Measurements from ENCODE around the gene PRSS38. TPM values are rescaled to one million over a fixed set of nuclear protein-coding genes. Genes with fewer than 3 reads are reported as not detected.
"Not testable (repeated sequence)": the region's sequence is repeated elsewhere in the genome, so short reads cannot be mapped to it uniquely, and the experiment has no call there.

PRSS38 gene
- total RNA-seq, 1 experiment from 2014 or later = not detected

- H3K4me3 ChIP-seq (replicated peaks in 1 of 2; ENCODE audit: low read depth in 1 of 2, low read length in 2 of 2); H3K4me2 ChIP-seq (ENCODE audit: low read length); CTCF ChIA-PET; DNase-seq (ENCODE audit: low read depth, low spot score); H3K36me3 ChIP-seq (ENCODE audit: control insufficient read depth in 1 of 2, insufficient read depth in 2 of 2, low read length in 2 of 2); POLR2A ChIA-PET; intact Hi-C loops (cut with micrococcal nuclease); H3K27ac ChIP-seq (ENCODE audit: low read depth, low read length); H3K4me1 ChIP-seq (ENCODE audit: control insufficient read depth in 1 of 2, insufficient read depth in 2 of 2, low read length in 2 of 2); H4K20me1 ChIP-seq (ENCODE audit: insufficient read depth); H3K79me2 ChIP-seq (ENCODE audit: insufficient read depth, low read length); H3K9me3 ChIP-seq (ENCODE audit: control insufficient read depth in 1 of 2, insufficient read depth in 1 of 2, low read depth in 1 of 2, low read length in 2 of 2); H3K27me3 ChIP-seq (ENCODE audit: insufficient read depth, low read length); RAD21 ChIA-PET (ENCODE audit: low non-redundant PET in 1 of 2, low total read pairs in 2 of 2, uncharacterized antibody in 2 of 2, unreplicated experiment in 2 of 2); H3K9ac ChIP-seq (ENCODE audit: low read length); H3K9me2 ChIP-seq (ENCODE audit: insufficient read depth); H2AFZ ChIP-seq (ENCODE audit: low read depth, low read length, poor library complexity, severe bottlenecking); ATAC-seq; BruUV-seq (replicated peaks): not testable (repeated sequence)
Observed at GRCh38 chr1:227877810-227878209, 62.3 kb downstream of the PRSS38 start.

GRCh38 chr1:227880342-227880924 is 65.0 kb downstream of the PRSS38 start:
- Histone ChIP-seq H3K79me2 (ENCODE audit: insufficient read depth, low read length) (no peaks in the 10 kb centered on the region), H3K9ac (ENCODE audit: low read length) (no peak overlapping the region), H3K4me3 (replicated peaks in 1 of 2; ENCODE audit: low read depth in 1 of 2, low read length in 2 of 2) (no peak overlapping the region), H3K9me2 (ENCODE audit: insufficient read depth) (no peaks in the 10 kb centered on the region), H3K36me3 (ENCODE audit: control insufficient read depth in 1 of 2, insufficient read depth in 2 of 2, low read length in 2 of 2) (no peaks in the 10 kb centered on the region), H3K4me1 (ENCODE audit: control insufficient read depth in 1 of 2, insufficient read depth in 2 of 2, low read length in 2 of 2) (peaks cover 4 to 5% of the 10 kb centered on the region in 2 experiments), H4K20me1 (ENCODE audit: insufficient read depth) (no peaks in the 10 kb centered on the region), H3K27me3 (ENCODE audit: insufficient read depth, low read length) (no peaks in the 10 kb centered on the region), H3K27ac (ENCODE audit: low read depth, low read length) (no peak overlapping the region), H3K9me3 (ENCODE audit: control insufficient read depth in 1 of 2, insufficient read depth in 1 of 2, low read depth in 1 of 2, low read length in 2 of 2) (no peaks in the 10 kb centered on the region), H2AFZ (ENCODE audit: low read depth, low read length, poor library complexity, severe bottlenecking) (no peak overlapping the region), H3K4me2 (ENCODE audit: low read length) (no peak overlapping the region)
- TF ChIP-seq CTCF (IDR thresholded peaks at IDR 0.05 in 2 of 3, conservative IDR thresholded peaks at IDR 0.05 in 1 of 3; ENCODE audit: borderline replicate concordance in 1 of 3, insufficient read depth in 1 of 3, low read depth in 2 of 3, low read length in 2 of 3) (no peak), FOSL1 (IDR thresholded peaks at IDR 0.05; ENCODE audit: low read depth) (no peak), ZNF274 (IDR thresholded peaks at IDR 0.05; ENCODE audit: low read depth, low read length) (no peak), SIN3A (IDR thresholded peaks at IDR 0.05; ENCODE audit: low read depth) (no peak), RAD21 (IDR thresholded peaks at IDR 0.05; ENCODE audit: low read depth) (no peak), TCF7L2 (IDR thresholded peaks at IDR 0.05; ENCODE audit: borderline replicate concordance, extremely low read depth, insufficient read depth, insufficient read length) (no peak), EGR1 (IDR thresholded peaks at IDR 0.05; ENCODE audit: low read depth) (no peak), JUND (IDR thresholded peaks at IDR 0.05) (no peak), ELF1 (IDR thresholded peaks at IDR 0.05; ENCODE audit: borderline replicate concordance, low read depth) (no peak), MAX (IDR thresholded peaks at IDR 0.05) (no peak), ZFX (IDR thresholded peaks at IDR 0.05) (no peak), POLR2AphosphoS5 (IDR thresholded peaks at IDR 0.05; ENCODE audit: low read depth, low read length) (no peak), EZH2phosphoT487 (IDR thresholded peaks at IDR 0.05; ENCODE audit: borderline replicate concordance) (no peak), SP1 (IDR thresholded peaks at IDR 0.05; ENCODE audit: low read depth) (no peak), SRF (IDR thresholded peaks at IDR 0.05; ENCODE audit: low read depth) (no peak), ZBTB33 (IDR thresholded peaks at IDR 0.05; ENCODE audit: extremely low read depth, insufficient replicate concordance, low read length) (no peak), CBX3 (IDR thresholded peaks at IDR 0.05; ENCODE audit: low read depth) (no peak)
- BruUV-seq (replicated peaks) = no TSS peak
- CTCF ChIA-PET = no interaction called here
- DNase-seq (ENCODE audit: low read depth, low spot score) = no peak
- RAD21 ChIA-PET (ENCODE audit: low non-redundant PET in 1 of 2, low total read pairs in 2 of 2, uncharacterized antibody in 2 of 2, unreplicated experiment in 2 of 2) = no interaction called here
- no peak for ATAC-seq
- POLR2A ChIA-PET = no interaction called here
- intact Hi-C loops (cut with micrococcal nuclease) = no loop called here
